ENCODE measurements around the gene PHLDA2. TPM values are rescaled to one million over a fixed set of nuclear protein-coding genes. Genes with fewer than 3 reads are reported as not detected.

Gene PHLDA2
- total and polyA plus RNA-seq, 7 donors, result 0.49 to 7.3 (median 0.87) TPM

- intact Hi-C loops (cut with DNase I), result loop anchor here (1.0 to 10.0 kb wide), 3 partner anchors 360 to 588 kb away; partner anchors contain the start of genes C11orf21 (in 1 of the 2) and TSPAN32 (in 1 of the 2)
These were observed 36.8 kb downstream of the PHLDA2 start for GRCh38 chr11:2892215-2892966.

GRCh38 chr11:2891326-2892214, 37.6 kb downstream of the PHLDA2 start:
- intact Hi-C loops (cut with DNase I), result loop anchor here (1.0 to 10.0 kb wide), 3 partner anchors 359 to 587 kb away; partner anchors contain the start of genes C11orf21 (in 1 of the 2) and TSPAN32 (in 1 of the 2)
- Histone ChIP-seq H3K4me3 (peak overlapping the region; percentile 52), H3K9me3 (no peaks in the 10 kb centered on the region), H3K27me3 (ENCODE audit: insufficient read depth in 3 of 3, low read length in 2 of 3) (no peaks in the 10 kb centered on the region), H3K36me3 (ENCODE audit: insufficient read depth in 1 of 2, low read depth in 1 of 2) (no peaks in the 10 kb centered on the region), H3K4me1 (no peaks in the 10 kb centered on the region), H3K27ac (no peak overlapping the region)
- WGBS, 3 donors, result 43 to 46% (median 46%) methylated on average over 16 to 17 of the region's 17 CpGs
- ATAC-seq, result peak in 1 of 4 donors; percentile 36
- peak; percentile 40 to 51 for DNase-seq
- TF ChIP-seq CTCF (IDR thresholded peaks at IDR 0.05), result no peak

More at GRCh38 chr11:2892215-2892966, 36.8 kb downstream of the PHLDA2 start:
- DNase-seq, result no peak
- no peaks in the 10 kb centered on the region for H3K36me3 ChIP-seq (ENCODE audit: insufficient read depth in 1 of 2, low read depth in 1 of 2)
- ATAC-seq, result peak; percentile 2 to 65 (median 46)
- H3K4me3 ChIP-seq, result peak overlapping the region; percentile 52
- no peaks in the 10 kb centered on the region for H3K9me3 ChIP-seq
- H3K4me1 ChIP-seq, result no peaks in the 10 kb centered on the region
- H3K27ac ChIP-seq, result no peak overlapping the region
- H3K27me3 ChIP-seq (ENCODE audit: insufficient read depth in 3 of 3, low read length in 2 of 3), result no peaks in the 10 kb centered on the region
- 7 to 10% (median 8%) methylated on average over 24 to 34 of the region's 34 CpGs for WGBS, 3 donors
- peak; percentile 80 for TF ChIP-seq CTCF (IDR thresholded peaks at IDR 0.05)

- no peaks in the 10 kb centered on the region for H3K36me3 ChIP-seq (ENCODE audit: insufficient read depth in 1 of 2, low read depth in 1 of 2)
- H3K4me3 ChIP-seq, result no peak overlapping the region
- intact Hi-C loops (cut with DNase I), result loop anchor here in 1 of 2 donors (10.0 kb wide), 2 partner anchors 466 to 586 kb away; partner anchors contain the start of genes C11orf21 and TSPAN32
- H3K9me3 ChIP-seq, result no peaks in the 10 kb centered on the region
- no peaks in the 10 kb centered on the region for H3K27me3 ChIP-seq (ENCODE audit: insufficient read depth in 3 of 3, low read length in 2 of 3)
- no peaks in the 10 kb centered on the region for H3K4me1 ChIP-seq
- 44 to 61% (median 46%) methylated on average over 24 to 28 of the region's 28 CpGs for WGBS, 3 donors
- DNase-seq (peak in 1 of 2 donors; percentile 70), ATAC-seq (no peak)
- TF ChIP-seq CTCF (IDR thresholded peaks at IDR 0.05), result no peak
- no peak overlapping the region for H3K27ac ChIP-seq
These were observed 38.5 kb downstream of the PHLDA2 start for GRCh38 chr11:2890466-2891294.
